Activated T-helper 1 cell treated with Interleukin-2 at 50 U/mL for 16 hours (primary cell): ENCODE data around the gene APOD.
"Not testable (repeated sequence)": the region's sequence is repeated elsewhere in the genome, so short reads cannot be mapped to it uniquely, and the experiment has no call there.

Experiments
- DNase-seq: peaks from one replicate; pipeline ENCODE4 v3.0.0-alpha.2; 2020; ENCODE audit warnings: low read depth

APOD gene

DNA sequence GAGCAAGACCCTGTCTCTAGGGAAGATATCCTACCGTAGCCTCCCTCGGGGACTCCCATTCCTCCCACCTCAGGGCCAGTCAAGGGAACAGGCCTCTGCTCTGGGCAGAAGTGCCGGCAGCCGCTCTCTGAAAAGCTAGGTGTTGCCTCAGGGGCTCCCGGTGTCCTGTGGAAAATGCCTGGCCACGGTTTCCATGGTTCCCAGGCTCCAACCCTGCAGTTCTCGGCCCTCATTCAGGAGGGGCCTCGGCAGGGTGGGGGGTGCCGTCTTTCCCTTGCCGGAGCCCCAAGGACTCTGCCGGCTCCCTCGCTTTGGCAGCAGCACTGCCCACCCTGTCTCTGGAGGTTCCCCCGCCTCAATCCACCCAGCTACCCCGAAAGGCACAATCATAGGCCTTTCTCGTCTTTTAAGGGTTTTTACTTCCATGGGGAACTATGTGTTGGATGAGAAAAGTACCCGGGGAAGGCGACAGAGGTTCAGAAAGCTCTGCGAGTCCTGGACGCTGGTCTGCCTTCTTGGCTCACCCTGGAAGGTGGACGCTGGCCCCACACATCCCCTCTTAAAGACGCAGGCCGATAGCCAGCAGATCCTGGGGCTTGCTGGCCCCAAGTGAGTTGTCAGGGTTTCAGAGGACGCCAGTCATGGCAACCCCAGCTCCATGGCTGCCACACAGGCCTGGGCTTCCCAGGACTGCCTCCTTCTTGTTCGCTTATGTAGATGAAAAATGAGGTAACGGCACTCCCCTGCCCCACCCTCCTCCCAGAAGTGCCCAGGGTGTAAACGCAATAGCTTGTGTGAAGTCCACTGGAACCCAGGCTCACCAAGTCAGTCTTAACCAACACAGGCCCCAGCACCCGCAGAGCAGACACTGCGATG is 34.3 kb upstream of the APOD start:
- not testable (repeated sequence) for DNase-seq

DNA sequence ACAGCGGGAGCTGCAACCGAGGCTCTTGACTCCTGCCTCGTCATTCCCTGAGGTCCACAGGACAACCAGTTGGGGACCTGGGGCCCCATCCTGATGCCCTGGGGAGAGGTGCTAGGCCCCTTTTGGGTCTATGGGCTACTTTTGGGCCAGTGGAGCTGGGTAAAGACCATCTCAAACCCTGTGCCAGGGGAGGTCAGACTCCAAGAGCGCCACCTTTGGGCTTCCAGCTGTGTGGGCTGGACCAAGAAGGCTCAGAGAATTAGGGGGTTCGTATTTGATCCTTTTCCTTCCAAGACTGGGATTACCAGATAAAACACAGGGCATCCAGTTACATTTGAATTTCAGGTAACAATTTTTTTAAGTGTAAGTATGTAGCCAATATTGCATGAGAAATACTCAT is 33.4 kb upstream of the APOD start:
- DNase-seq: not testable (repeated sequence)

DNA sequence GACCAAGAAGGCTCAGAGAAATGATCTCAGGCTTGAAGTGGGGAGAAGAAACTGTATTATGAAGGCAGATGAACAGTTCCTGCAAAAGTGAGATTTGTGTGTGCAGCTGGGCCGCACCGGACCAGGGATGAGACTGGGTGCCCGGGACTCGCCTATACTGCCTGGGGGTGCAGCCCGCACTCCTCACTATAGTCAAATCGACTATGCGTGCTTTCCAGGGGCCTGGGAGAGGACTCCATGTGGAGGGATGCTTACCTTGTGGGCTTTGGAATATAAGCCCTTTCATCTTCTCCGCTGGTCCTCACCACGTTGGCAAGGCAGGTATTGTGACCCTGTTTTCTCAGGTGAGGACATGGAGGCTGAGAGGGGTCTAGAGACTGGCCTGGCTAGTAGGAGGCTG is 32.9 kb upstream of the APOD start:
- DNase-seq: no peak

DNA sequence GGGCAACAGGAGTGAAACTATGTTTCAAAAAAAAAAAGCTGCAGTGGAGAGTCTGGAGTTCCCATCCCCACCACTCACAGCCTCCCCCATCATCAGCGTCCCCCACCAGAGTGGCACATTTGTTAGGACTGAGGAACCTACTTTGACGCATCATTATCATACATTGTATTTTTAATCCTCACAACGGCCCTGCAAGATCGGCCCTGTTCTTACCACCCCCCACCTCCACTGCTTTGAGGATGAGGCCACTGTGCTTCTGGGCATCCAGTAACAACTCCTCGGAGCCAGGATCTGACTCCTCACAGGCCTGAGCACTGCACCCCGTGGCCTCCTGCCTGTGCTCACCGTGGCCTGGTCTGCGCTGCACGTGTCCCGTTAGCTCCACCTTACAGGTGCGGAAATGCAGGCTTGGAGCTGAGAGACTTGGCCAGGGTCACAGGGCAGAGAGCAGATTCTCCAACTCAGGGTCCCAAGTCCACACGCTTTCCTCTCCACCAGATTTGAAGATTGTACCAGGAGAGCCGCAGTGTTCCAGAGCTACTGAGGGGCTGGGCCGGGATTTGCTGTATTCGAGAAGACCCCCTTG is 32.3 kb upstream of the APOD start:
- DNase-seq: not testable (repeated sequence)

DNA sequence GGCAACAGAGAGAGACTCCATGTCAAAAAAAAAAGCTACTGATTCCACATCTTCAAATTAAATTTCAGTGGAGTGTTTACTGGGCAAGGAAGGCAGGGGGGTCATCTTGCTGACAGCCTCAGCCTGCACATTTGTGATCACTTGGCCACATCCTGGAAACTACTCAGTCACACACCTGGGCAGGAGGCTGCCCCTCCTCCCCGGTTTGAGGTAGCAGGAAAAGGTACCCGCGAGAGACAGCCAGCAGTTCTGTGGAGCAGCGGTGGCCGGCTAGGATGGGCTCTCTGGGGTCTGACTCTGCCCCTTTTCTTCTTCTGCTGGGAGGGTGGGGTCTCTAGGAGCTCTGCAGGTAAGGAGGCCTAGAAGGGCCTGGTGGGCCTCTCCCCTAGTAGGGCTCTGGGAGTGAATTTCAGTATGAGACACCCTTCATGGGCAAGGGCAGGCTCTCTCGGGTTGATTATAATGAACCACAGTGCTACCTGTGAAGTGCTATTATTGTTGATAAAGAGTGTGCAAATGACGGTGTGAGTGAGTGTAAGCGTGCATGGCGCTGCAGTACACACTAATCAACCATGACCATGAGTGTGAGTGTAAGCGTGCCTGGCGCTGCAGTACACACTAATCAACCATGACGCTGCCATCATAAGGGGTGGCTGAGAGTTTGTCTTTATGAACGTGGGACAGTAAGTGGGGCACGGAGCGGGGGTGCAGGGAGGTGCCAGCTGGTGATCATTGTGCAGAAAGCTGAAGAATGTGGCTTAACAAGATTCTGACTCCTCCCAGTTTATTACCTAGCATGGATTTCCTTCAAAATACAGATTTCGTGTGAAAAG is 31.1 kb upstream of the APOD start:
- not testable (repeated sequence) for DNase-seq

DNA sequence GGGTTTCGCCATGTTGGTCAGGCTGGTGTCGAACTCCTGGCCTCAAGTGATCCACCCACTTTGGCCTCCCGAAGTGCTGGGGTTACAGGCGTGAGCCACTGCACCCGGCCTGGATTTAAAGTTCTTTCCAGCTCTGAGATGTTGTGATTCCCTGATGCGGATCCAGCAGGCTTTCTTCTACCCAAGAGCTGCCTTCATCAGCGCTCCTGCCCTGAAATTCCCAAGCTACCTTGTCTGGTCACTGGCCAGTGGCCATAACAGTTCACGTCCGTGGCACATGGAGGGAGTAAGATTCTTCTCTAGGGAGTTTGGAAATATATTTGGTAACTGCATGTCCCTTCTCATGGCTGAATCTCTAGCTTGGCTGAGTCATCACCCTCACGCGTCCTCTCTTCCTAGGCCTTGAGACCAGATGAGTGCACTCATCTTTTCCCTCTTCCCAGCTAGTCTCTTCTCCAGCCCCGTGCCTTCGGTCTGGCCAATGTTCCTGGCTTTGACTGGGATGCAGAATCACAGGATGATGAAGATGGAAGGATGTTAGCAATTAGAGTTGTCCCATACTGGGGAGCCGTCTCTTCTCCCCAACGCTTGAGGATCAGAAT is 29.8 kb upstream of the APOD start:
- DNase-seq: no peak

DNA sequence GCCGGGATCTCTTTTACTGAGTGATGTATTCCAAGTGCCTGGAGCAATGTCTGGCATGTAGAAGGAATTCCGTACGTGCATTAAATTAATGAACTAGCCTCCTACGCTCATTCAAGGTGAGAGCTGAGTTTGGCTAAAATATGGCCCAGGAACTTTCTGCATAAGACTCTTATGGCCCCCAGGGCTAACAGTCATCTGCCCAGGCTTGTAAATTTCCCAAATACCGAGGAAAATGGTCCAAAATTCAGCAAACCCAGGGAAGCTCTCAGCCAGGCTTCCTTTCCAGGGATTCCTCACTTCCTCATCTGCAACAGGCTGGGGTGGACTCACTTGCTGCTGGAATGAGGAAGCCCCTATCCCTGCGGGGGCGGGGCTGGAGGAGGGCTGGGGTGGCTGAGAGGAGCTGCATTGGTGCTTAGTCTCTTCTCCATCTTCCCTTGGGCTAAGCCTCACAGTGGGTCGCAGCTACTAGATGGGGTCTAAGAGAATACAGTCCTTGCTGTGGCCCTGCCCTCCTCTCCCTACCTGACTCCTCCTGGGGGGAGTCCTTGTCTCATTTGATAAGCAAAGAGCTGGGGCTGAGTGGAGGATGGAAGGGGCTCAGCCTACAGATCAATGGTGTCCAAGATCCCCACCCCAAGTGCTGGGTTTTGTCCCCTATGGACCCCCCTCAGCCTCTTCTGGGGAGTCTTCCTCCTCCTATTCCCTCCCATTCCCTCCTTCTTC is 28.5 kb upstream of the APOD start:
- no peak for DNase-seq

DNA sequence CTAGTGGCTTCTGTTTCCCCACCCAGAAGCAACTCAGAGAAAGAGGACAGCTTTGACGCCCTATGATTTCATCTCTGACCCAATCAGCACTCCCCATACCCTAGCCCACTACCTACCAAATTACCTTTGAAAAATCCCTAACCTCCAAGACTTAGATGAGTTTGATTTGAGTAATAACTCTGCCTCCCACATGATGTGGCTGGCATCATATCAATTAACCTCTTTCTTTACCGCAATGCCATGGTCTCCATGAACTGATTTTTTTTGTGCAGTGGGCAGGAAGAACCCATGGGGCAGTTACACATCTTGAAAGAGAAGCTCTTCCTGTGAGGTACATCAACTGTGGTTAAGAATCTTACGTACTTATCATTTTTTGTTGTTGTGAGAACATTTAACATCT is 25.5 kb upstream of the APOD start:
- no peak for DNase-seq

DNA sequence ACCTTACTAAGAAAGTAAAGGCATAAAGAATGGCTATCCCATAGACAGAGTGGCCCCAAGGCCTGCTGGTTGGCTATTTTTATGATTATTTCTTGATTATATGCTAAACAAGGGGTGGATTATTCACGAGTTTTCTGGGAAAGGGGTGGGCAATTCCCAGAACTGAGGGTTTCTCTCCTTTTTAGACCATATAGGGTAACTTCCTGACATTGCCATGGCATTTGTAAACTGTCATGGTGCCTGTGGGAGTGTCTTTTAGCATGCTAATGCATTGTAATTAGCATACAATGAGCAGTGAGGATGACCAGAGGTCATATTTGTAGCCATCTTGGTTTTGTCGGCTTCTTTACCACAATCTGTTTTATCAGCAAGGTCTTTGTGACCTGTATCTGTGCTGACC is 18.0 kb upstream of the APOD start:
- DNase-seq: not testable (repeated sequence)

DNA sequence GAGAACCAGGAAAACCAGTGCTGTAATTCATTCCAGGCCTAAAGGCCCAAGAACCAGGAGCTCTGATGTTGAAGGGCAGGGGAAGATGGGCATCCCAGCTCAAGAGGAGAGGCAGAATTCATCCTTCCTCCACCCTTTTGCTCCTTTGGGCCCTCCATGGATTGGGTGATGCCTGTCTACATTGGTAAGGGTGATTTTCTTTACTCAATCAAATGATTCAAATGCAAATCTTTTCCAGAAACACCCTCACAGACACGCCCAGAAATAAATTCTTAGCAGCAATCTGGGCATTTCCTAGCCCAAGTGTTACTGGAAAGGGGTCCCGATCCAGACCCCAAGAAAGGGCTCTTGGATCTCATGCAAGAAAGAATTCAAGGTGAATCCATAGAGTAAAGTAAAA is 17.6 kb upstream of the APOD start:
- DNase-seq: no peak

DNA sequence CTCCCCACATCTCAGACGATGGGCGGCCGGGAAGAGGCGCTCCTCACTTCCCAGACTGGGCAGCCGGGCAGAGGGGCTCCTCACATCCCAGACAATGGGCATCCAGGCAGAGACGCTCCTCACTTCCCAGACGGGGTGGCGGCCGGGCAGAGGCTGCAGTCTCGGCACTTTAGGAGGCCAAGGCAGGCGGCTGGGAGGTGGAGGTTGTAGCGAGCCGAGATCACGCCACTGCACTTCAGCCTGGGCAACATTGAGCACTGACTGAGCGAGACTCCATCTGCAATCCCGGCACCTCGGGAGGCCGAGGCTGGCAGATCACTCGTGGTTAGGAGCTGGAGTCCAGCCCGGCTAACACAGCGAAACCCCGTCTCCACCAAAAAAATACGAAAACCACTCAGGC is 16.2 kb upstream of the APOD start:
- not testable (repeated sequence) for DNase-seq

DNA sequence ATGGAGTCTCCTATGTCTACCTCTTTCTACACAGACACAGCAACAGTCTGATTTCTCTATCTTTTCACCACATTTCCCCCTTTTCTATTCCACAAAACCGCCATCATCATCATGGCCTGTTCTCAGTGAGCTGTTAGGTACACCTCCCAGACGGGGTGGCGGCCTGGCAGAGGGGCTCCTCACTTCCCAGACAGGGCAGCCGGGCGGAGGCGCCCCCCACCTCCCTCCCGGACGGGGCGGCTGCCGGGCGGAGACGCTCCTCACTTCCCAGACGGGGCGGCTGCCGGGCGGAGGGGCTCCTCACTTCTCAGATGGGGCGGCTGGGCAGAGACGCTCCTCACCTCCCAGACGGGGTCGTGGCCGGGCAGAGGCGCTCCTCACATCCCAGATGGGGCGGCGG is 15.8 kb upstream of the APOD start:
- DNase-seq: not testable (repeated sequence)

DNA sequence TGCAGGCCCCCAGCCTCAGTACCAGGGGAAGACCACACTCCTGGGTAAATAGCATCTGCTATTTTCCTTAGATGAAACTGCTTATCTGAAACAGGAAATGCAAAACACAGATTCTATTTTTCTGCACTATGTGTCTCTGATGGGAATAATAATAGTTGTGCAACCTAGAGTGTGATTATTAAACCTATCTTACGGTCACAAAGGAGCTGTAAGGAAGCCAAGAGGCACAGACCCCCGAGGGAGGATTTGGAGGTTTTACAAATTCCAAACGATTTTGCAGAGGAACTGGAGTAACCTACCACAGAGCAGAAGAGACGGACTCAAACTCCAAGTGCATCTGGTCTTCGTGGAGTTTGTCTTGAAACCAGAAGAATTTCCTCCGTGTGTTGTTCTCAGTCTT is 14.1 kb upstream of the APOD start:
- no peak for DNase-seq

DNA sequence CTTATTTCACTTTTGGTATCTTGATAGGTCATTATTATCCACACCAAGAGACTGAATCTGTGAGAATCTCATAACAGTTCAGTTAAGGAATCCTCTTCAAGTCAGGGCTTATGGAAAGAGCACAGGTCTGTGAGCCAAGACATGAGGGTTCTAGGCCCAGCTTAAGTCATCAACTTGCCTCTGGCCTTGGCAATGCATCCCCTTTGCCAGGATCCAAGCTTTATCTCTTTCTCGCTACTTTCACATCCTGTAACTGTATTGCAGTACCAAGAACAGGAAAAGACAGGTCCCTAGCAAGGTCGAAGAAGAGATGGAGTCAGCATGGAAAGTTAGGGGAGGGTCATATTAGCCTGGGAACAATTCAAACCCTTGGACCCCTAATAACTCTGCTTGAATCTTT is 13.5 kb upstream of the APOD start:
- DNase-seq: no peak

DNA sequence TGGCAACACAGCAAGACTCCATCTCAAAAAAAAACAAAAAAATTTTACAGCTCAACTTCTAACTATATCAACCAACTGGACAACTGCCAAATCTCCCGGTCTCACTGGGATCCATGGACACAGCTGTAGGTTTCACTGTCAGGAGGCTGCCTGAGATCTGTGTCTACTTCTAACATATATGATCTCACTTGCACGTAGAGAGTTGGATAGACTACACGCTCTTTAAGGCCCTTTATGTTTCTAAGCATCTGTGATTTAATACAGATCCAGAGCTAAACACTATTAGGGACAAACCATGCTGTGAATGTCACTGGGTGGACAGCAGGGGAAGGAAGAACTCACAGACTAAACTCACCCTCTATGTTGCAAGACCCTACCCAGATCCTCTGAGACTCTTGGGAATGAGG is 13.0 kb upstream of the APOD start:
- DNase-seq: no peak

DNA sequence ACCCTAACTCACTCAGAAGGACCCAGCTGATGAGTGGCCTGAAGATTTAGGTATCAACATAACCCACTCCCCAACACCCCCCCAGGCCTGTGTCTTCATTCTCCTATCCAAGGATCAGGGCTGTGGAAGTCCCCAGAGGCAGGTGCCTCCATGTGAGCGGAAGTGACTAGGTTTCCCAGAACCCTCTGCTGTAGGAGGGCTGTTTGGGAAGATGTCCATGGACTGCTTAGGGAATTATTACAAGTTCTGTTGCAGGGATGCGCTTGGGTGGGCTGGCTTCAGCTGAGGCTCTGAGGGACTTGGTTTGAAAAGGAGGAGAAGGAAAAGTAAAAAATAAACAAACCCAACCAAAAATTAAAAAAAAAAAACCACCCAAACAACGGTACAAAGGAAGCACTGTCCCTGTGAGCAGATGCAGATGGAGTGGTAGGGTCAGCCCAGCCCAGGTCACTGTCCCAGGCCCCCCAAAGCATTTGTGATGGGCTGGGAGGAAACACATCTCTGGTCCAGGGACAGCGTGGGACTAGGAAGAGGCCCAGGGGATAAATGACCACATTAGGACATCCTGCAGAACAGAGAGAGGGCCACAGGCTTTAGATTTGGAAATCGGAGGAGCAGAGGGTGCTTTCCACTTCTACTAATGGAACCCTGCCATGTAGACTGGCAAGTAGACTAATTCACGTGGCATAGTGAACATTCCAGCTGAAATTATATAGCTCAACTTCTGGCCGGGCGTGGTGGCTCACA is 12.2 kb upstream of the APOD start:
- DNase-seq: no peak

DNA sequence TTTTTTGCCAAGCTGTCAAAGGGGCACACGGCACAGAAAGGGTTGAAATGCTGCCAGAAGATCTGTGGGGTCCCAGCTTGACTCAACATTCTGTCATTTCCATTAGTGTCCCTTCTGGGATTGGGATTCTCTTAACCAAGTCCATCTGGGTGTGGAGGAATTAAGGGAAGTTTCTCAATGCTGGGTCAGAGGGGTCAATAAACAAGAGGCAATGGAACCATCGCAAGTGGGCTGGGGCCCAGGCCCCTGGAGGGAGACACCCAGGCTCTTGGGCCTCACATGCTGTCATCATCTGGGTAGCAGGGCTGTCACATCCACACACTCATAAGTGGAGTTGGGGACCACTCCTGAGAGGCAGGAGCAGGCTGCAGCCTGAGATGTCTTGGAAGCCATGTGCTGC is 8.1 kb upstream of the APOD start:
- DNase-seq: no peak

DNA sequence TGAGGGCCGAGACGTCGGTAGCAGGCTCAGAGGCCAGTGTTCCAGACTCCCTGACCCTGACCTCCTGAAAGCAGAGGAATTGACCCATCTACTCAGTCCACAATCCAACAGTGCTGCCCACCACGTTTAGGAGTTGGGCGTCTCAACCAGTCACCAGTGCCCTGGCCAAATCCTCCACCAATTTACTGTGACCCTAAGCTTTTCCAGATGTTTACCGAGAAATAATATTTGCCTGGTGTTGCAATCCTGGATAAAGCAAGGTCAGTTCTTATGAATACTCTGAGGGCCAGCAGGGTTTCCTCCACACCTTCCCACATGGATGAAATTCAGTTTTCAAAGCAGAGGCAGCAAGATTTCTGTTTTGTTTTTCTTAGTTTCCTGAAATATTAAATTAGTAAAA is 7.5 kb upstream of the APOD start:
- no peak for DNase-seq

DNA sequence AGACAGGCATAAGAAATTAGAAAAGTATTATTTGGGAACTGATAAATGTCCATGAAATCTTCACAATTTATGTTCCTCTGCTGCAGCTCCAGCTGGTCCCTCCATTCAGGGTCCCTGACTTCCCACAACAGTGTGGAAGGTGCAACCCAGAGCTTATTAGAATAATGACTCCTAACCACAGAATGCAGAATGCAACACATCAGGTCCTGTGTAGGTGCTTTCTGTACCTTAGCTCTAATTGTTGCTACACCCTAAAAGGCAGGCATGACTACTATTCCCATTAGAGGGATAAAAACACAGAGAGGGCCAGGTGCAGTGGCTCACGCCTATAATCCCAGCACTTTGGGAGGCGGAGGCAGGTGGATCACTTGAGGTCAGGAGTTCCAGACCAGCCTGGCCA is 6.6 kb upstream of the APOD start:
- not testable (repeated sequence) for DNase-seq

DNA sequence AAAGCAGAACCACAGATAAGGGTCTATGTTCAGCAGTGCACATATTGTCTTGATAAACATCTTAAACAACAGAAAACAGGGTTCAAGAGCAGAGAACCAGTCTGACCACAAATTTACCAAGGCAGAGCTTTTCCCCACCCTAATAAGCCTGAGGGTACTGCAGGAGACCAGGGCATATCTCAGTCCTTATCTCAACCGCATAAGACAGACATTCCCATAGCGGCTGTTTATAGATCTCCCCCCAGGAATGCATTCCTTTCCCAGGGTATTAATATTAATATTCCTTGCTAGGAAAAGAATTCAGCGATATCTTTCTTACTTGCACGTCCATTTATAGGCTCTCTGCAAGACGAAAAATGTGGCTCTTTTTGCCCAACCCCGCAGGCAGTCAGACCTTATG is 6.1 kb upstream of the APOD start:
- not testable (repeated sequence) for DNase-seq

DNA sequence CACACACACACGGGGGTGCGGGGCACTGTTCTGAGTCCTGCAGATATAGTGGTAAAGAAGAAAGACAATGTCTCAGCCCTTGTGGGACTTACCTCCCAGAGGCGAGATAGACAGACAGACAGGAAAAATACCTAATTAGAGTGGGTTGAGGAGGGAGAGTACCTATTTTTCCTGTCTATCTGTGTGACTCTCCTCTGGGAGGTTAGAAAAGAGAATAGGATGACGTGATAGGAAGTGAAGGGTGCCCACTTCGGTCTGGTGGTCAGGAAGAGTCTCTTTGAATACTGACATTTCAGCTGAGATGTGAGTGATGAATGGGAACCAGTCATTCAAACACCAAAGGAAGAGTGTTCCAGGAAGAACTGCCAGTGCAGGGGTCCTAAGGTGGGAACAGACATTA is 4.1 kb upstream of the APOD start:
- no peak for DNase-seq
